NCI-H1436 (cell line): ENCODE data around the gene AADACL3.
"Not testable (repeated sequence)": the region's sequence is repeated elsewhere in the genome, so short reads cannot be mapped to it uniquely, and the experiment has no call there.

Experiments used
- DNase-seq: peaks from one replicate; lab custom pipeline; 2025; lab: John Stamatoyannopoulos, UW

AADACL3 gene

DNA sequence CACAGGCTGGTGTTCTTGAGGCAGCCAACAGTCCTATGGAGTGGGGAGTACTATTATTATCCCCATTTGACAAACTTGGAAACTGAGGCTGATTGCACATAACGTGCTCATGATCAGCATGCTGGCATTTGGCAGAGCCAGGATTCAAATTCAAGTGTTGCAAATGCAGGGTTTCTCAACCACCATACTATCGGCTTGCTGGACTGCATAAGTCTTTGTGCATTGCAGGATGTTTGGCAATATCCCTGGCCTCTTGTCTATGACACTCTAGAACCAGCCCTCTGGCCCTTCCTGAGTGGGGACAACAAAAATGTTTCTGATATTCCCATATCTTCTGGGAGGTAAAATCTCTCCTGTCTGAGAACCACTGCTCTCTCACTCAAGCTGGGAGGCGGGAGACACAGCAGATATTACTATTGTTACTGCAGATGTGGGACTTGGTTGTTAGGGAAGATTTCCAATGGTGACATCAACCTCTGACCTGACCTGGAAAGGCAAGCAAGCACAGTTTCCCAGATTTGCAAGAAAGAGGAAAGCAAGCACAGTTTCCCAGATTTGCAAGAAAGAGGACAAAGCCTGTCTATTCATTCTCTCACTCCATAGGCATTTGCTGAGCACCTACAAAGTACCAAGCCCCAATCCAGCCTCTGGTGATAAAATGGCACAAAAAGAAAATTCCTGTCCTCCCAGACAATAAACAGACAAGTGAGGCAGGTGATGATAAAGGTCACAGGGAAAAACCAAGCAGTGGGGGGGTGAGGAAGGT, 1.0 kb upstream of the AADACL3 start:
- DNase-seq: no peak

GRCh38 chr1:12717301-12717838, 1.5 kb downstream of the AADACL3 start:
- no peak for DNase-seq

GRCh38 chr1:12722626-12723025, 6.7 kb downstream of the AADACL3 start:
- DNase-seq: no peak

DNA sequence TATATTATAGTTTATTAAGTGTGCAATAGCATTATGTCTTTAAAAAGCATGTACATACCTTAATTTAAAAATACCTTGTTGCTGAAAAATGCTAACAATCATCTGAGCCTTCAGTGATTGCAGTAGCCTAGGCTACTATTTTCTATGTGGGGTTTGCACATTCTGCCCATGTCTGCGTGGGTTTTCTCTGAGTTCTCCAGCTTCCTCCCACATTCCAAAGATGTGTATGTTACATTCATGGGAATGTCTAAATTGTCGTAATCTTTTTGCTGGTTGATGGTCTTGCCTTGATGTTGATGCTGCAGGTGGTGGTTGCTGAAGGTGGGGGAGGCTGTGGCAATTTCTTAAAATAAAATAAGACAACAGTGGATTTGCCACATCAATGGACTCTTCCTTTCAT, 12.5 kb downstream of the AADACL3 start:
- no peak for DNase-seq

DNA sequence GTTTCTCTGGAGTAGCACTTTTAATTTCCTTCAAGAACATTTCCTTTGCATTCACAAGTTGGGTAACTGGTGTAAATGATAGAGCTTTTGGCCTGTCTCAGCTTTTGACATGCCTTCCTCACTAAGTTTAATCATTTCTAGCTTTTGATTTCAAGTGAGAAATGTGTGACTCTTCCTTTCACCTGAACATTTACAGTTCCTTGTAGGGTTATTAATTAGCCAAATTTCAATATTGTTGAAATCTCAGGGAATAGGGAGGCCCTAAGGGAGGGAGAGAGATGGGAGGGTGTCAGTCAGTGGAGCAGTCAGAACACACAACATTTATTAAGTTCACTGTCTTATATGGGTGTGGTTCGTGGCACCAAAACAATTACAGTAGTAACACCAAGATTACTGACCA, 14.2 kb downstream of the AADACL3 start:
- DNase-seq: no peak

DNA sequence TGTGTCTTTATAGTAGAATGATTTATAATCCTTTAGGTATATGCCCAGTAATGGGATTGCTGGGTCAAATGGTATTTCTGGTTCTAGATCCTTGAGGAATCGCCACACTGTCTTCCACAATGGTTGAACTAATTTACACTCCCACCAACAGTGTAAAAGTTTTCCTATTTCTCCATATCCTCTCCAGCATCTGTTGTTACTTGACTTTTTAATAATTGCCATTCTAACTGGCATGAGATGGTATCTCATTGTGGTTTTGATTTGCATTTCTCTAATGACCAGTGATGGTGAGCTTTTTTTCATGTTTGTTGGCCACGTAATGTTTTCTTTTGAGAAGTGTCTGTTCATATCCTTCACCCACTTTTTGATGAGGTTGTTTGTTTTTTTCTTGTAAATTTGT, 15.2 kb downstream of the AADACL3 start:
- DNase-seq: not testable (repeated sequence)

DNA sequence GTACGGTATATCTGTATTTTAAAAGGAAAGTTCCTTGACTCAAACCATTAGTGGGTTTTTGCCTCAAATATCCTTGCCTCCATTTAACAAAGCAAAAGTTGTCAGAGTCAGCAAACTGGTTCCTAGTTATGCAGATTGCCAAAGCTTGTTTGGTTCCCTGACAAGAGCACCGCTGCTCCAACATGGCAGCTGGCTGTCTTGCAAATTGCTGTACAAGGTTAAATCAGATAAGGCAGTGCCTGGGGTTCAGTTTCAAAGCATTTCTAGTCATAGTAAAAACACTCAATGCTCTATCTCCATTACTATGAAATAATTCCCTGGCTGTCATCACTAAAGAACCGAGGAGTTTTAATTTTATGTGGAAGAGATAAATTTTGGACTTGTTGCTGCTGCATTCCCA, 18.7 kb downstream of the AADACL3 start:
- DNase-seq: no peak

DNA sequence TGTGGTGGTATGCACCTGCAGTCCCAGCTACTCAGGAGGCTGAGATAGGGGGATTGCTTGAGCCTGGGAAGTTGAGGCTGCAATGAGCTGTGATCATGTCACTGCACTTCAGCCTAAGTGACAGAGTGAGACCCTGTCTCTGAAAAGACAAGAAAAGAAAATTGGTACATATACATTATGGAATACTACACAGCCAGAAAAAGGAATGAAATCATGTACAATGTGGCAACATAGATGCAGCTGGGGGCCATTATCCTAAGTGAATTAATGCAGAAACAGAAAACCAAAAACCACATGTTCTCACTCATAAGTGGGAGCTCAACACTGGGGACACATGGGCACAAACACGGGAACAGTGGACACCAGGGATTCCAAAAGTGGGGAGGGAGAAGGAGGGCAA, 23.0 kb downstream of the AADACL3 start:
- DNase-seq: no peak

DNA sequence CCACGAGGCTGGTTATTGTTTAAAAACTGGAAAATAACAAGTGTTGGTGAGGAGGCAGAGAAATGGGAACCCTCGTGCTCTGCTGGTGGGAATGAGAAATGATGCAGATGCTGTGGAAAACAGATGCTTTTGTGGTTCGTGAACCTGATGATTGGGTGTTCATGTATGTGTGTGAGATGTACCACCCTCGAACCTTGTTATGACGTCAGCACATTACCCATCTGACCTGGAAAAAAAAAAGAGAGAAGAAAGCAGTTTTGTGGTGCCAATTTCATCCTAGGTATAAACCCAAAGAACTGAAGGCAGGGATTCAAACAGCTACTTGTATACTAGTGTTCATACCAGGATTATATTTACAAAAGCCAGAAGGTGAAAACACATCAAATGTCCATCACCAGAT, 23.7 kb downstream of the AADACL3 start:
- DNase-seq: no peak

GRCh38 chr1:12741946-12742345, 26.0 kb downstream of the AADACL3 start:
- no peak for DNase-seq

DNA sequence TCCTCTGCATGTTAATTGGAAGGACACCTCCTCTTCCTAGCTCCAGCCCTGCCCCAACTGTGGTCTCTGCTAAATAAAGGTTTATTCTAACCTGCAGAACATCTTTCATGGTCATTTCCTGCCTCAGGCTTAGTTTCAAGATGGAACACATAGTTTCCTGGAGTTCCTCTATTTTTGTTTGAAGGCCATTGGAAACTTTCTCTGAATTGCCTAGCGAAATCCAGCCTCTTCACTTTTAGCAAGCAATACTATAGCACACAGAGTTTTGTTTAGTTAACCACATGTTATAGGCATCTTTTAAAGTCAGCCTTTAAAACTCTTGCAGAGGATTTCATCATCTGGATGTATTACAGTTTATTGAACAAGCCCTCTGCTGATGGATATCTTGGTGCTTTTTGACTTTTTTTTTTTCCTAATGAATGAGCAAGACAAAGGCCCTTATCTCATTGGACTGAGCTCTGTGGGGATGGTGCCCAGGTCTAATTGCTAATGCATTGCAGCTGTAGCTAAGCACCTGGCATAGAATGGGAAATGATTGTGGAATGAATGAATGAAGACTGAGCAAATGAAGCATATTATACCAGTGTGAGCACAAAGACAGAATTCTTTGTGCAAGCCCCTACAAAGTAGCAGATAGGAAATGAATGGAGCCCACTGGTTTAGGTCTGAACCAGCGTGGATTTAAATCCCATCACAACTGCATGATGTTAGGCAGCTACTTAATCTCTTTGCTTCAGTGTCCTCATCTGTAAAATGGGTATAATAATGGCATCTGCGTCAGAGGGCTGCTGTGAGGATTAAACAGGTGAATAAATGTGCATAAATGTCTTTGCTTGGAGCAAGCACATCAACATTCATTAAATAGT, 29.4 kb downstream of the AADACL3 start:
- no peak for DNase-seq

- no peak for DNase-seq
Observed at GRCh38 chr1:12745992-12746323, 30.0 kb downstream of the AADACL3 start, which contains the start of gene CFAP107. Gene CFAP107, plus strand, starts transcription at chr1:12746200. Its CDS starts 231 bp downstream, at chr1:12746431.

GRCh38 chr1:12748778-12749355, 33.0 kb downstream of the AADACL3 start:
- DNase-seq: no peak

DNA sequence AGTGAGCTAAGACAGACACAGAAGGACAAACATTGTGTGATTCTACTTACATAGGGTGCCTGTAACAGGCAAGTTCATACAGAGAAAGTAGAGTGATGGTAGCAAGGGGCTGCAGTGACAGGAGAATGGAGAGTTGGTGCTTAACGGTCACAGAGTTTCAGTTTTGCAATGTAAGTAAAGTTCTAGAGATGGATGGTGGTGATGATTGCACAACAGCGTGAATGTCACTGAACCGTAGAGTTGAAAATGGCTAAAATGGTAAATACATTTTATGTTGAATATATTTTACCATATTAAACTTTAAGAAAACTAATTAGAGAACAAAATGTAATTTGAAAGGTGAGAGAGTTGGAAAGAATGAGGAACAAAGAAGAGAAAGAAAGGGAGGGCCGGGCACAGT, 38.8 kb downstream of the AADACL3 start:
- no peak for DNase-seq

DNA sequence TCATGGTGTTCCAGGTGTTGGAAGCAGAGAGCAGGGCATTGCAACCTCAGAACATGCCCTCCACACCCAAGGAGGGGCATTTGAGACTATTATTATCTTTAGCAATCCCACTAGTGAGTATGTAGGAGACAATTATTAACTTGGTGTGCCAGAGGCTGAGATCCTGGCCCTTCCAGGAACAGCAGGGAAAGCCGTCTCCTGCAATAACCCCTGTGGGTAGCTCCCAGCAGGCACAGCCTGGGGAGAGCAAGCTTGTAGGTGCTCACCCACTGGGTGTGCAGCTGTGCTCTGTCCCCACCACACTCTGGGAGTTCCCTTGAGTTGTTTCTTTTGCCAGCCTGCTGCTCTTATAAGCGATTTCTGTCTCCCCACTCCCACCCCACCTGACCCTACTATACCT, 40.4 kb downstream of the AADACL3 start:
- DNase-seq: no peak

DNA sequence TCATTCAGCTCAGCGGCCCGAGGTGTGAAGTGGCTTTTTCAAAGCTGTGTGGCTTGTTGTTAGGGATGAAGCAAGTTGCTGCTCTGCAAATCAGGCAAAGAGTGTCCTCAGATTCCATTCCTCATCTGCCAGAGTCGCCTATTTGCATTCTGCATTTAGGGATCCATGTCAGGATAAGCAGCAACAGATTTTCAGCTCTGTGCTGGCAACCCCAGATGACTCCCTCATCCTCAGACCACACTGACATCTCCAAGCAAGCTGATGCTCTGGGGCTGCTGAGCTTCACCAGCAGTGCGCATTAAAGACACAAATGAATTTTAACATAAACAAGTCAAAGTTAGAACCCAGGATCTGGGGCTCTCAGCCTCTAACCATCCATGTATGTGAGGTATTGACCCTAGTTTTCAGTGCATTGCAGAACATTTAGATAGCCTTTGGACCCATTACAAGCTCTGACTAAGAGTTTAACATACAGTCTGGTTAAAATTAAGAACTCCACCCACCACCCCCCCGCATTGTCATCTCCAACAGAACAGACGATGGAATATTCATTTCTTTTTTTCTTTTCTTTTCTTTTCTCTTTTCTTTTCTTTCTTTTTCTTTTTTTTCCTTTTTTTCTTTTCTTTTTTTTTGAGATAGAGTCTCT, 41.0 kb downstream of the AADACL3 start:
- no peak for DNase-seq

DNA sequence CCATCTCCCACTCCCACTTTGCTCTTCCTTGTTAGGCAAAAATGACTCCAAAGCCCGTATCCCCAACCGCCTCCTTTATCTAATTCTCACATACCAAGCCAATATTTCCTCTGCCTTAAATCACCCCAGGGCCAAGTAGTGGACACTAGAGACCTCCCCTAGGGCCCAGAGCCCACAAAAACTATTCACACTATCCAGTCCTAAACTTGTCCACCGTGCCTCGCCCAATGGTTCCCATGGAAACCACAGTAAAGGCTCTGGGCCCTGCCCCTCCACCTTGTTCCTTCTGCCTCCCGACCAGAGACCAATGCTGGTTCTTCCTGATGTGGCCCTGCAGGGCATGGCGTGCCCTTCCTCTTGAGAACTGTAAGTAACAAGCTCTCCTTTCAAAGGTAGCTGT, 41.9 kb downstream of the AADACL3 start:
- DNase-seq: no peak

GRCh38 chr1:12760256-12760795, 44.4 kb downstream of the AADACL3 start:
- no peak for DNase-seq

DNA sequence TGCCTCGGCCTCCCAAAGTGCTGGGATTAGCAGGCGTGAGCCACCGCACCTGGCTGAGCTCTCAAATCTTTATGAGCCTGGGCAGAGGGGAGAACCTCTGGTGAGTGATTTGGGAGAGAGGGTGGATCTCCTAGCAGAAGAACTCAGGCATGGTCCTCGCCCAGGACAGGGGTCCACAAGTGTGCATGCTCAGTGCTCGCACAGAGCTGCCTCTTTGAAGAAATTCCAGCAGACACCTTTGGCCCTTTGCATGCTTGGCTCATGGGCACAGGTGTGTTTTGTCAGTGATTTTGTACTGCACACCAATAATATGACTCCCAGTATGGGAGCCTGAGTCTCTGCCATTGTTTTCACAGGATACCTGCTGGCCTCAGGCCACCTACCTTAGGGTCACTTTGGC, 45.9 kb downstream of the AADACL3 start:
- no peak for DNase-seq

DNA sequence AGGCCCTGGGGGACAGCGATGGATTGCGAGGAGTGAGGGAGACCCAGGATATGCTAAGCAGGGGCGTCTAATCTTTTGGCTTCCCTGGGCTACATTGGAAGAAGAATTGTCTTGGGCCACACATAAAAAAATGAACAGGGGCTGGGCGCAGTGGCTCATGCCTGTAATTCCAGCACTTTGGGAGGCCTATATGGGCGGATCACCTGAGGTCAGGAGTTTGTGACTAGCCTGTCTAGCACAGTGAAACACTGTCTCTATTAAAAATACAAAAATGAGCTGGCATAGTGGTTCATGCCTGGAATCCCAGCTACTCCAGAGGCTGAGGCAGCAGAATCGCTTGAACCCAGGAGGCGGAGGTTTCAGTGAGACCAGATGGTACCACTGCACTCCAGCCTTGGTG, 46.9 kb downstream of the AADACL3 start:
- no peak for DNase-seq

DNA sequence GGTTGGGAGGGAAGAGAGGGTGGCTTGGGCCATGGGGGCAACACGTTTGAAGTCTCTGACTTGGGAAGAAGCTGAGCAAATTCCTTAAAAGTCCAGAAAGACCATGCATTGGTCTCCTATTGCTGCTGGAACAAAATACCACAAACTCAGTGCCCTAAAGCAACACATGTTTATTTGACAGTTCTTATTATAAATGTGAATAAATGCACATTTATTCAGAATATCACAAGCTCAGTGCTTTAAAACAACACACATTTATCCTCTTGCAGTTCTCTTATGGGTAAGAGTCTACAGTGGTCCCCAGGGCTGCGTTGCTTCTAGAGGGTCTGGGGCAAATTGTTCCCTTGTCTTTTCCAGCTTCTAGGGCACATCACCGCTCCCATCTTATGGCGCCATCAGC, 47.6 kb downstream of the AADACL3 start:
- no peak for DNase-seq

GRCh38 chr1:12764016-12764415, 48.1 kb downstream of the AADACL3 start:
- no peak for DNase-seq
